Measurements from ENCODE around the gene TACR2.

The TACR2 gene

DNA sequence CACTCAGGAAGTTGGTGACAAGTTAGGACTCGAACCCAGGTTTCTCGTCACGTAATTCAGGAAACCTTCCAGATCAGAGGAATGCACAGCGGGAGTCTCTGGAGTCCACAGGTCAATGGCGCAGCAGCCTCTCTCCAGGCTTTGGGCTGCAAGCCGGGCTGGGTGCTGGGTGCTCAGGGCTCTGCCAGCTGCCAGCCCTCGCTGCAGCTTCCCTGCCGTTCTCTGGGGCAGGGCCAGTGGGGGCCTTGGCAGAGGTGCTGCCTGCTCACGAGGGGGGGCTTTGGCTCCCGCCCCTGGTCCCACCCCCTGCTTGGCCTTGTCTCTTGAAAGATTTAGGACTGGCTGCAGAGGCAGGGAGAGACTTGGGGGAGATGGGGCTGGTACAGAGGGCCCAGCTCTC is at the start of gene TACR2:
Gene TACR2 (minus strand): TSS at position 224 of the 400 bp plus-strand sequence. CDS start 595 bp downstream, outside the sequence.
- H3K4me3 ChIP-seq (ENCODE audit: low read depth, low read length) = no peak within 1 kb of the TSS
- TF ChIP-seq CTCF (IDR thresholded peaks at IDR 0.05; ENCODE audit: low read depth, low read length, missing control alignments) = no peak
- DNase-seq (ENCODE audit: low read depth) = no peak
- in situ Hi-C loops (cut with HindIII; ENCODE audit: low sequenced_read_pairs) = no loop called here

- in situ Hi-C loops (cut with HindIII; ENCODE audit: low sequenced_read_pairs) = no loop called here
- TF ChIP-seq CTCF (IDR thresholded peaks at IDR 0.05; ENCODE audit: low read depth, low read length, missing control alignments) = no peak
- no peak for DNase-seq (ENCODE audit: low read depth)
- H3K4me3 ChIP-seq (ENCODE audit: low read depth, low read length) = no peak overlapping the region
Observed at GRCh38 chr10:69466158-69466490, 49.4 kb upstream of the TACR2 start.

DNA sequence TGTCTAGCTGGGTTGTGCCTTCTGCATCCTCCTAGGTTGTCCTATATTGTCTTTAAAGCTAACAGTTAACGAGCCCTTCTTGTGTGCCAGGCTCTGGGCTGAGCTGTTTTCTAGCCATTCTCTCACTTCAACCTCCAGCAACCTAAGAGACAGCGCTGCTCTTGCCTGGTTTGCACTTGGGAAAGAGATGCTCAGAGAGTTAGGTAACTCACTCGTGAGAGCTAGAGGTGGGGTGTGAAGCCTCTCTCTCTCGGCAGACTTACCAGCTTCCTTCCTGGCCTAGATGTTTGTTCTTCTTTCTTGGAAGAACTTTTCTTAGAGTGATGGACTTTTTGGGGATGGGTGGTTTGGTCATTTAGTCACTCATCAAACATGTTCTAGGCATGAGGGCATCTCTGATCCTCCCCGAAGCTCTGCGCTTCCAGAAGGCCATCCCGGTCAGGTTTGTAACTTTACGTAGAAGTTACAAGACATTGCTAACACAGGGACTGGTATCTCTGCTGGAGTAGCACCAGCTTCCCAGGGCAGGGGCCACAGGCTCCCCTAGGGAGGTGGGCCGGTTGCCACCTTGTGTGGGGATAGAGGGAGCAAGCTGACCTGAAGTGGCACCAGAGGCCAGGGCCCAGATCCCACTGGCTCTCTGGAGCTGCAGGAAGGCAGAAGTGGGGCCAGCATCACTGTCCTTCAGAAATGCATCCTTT is 48.9 kb upstream of the TACR2 start:
- in situ Hi-C loops (cut with HindIII; ENCODE audit: low sequenced_read_pairs) = no loop called here
- no peak overlapping the region for H3K4me3 ChIP-seq (ENCODE audit: low read depth, low read length)
- TF ChIP-seq CTCF (IDR thresholded peaks at IDR 0.05; ENCODE audit: low read depth, low read length, missing control alignments) = no peak
- DNase-seq (ENCODE audit: low read depth) = no peak

DNA sequence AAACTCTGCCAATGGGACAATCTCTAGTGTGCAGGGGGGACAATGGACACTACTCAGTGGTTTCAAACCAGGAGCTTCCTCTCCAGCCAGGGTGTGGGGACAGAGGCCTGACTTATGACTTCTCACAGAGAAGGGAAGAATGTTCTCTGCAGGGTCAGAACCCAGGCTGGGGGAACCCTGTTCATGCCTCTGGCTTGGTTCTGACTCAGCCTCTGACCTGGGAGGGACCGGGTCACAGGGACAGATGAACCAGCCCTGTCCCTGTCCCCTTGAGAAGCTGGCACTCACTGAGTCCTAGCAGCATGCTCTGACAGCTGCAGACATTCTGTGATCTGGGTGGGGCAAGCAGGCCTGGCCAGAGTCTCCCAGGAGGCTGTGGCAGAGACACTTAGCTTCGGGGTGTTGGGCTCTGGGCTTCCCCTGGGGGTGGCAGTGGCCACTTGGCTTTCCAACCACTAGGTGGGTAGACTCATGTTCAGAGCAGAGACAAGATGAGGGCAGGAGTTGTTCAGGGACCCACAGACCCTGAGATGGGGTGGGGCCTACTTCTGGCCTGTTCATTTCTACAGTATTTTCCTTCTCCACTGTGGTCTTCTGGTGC is 48.2 kb upstream of the TACR2 start:
- no peak for TF ChIP-seq CTCF (IDR thresholded peaks at IDR 0.05; ENCODE audit: low read depth, low read length, missing control alignments)
- H3K4me3 ChIP-seq (ENCODE audit: low read depth, low read length) = no peak overlapping the region
- in situ Hi-C loops (cut with HindIII; ENCODE audit: low sequenced_read_pairs) = no loop called here
- DNase-seq (ENCODE audit: low read depth) = no peak

DNA sequence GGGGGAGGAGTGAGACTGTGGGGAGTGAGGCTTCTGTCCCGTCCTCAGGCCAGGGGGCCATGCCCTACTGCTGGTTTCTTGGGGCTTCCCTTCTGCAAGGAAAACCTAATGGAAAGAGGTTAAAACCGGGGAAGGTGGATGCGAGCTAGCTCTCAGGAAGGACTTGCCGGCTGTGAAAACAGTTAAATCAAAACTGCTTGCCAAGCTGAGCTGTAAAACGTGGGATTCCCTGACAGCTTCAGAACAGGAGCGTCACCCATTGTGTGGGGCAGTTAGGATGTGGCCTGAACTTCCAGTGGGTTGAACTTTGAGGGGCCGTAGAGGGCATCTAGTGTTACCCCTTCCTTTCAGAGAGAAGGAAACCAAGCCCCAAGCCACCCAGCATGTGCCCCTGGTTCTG is 47.7 kb upstream of the TACR2 start:
- TF ChIP-seq CTCF (IDR thresholded peaks at IDR 0.05; ENCODE audit: low read depth, low read length, missing control alignments) = no peak
- in situ Hi-C loops (cut with HindIII; ENCODE audit: low sequenced_read_pairs) = no loop called here
- no peak for DNase-seq (ENCODE audit: low read depth)
- H3K4me3 ChIP-seq (ENCODE audit: low read depth, low read length) = no peak overlapping the region

- no peak for DNase-seq (ENCODE audit: low read depth)
- no peak overlapping the region for H3K4me3 ChIP-seq (ENCODE audit: low read depth, low read length)
- no peak for TF ChIP-seq CTCF (IDR thresholded peaks at IDR 0.05; ENCODE audit: low read depth, low read length, missing control alignments)
- in situ Hi-C loops (cut with HindIII; ENCODE audit: low sequenced_read_pairs) = no loop called here
Observed at GRCh38 chr10:69463886-69464285, 47.2 kb upstream of the TACR2 start.

Measured in astrocyte of the cerebellum (primary cell).